ENCODE results near the gene CCDC60.
"Not testable (repeated sequence)": the region's sequence is repeated elsewhere in the genome, so short reads cannot be mapped to it uniquely, and the experiment has no call there.

CCDC60 gene

GRCh38 chr12:119338593-119339363, 4.2 kb downstream of the CCDC60 start:
- DNase-seq, result no peak

- DNase-seq, result no peak
Observed at GRCh38 chr12:119340578-119340977, 6.0 kb downstream of the CCDC60 start.

GRCh38 chr12:119341020-119341419, 6.5 kb downstream of the CCDC60 start:
- DNase-seq, result no peak

- no peak for DNase-seq
Observed at GRCh38 chr12:119341988-119342387, 7.5 kb downstream of the CCDC60 start.

GRCh38 chr12:119343130-119343529, 8.6 kb downstream of the CCDC60 start:
- DNase-seq, result no peak

- DNase-seq, result peak; percentile 22 to 88
Observed at GRCh38 chr12:119354172-119354571, 19.6 kb downstream of the CCDC60 start.

GRCh38 chr12:119360366-119360765, 25.8 kb downstream of the CCDC60 start:
- not testable (repeated sequence) for DNase-seq

GRCh38 chr12:119363037-119363436, 28.5 kb downstream of the CCDC60 start:
- peak; percentile 36 to 62 for DNase-seq

- no peak for DNase-seq
Observed at GRCh38 chr12:119363490-119363889, 29.0 kb downstream of the CCDC60 start.

- no peak for DNase-seq
Observed at GRCh38 chr12:119365451-119365850, 30.9 kb downstream of the CCDC60 start.

GRCh38 chr12:119366007-119366406, 31.5 kb downstream of the CCDC60 start:
- DNase-seq, result no peak

- DNase-seq, result no peak
Observed at GRCh38 chr12:119369161-119369560, 34.6 kb downstream of the CCDC60 start.

GRCh38 chr12:119369907-119370546, 35.5 kb downstream of the CCDC60 start:
- DNase-seq, result peak; percentile 96 to 100

- DNase-seq, result peak in 1 of 2 experiments; percentile 34
Observed at GRCh38 chr12:119372540-119372939, 38.0 kb downstream of the CCDC60 start.

GRCh38 chr12:119373001-119373400, 38.5 kb downstream of the CCDC60 start:
- no peak for DNase-seq

GRCh38 chr12:119373666-119374065, 39.1 kb downstream of the CCDC60 start:
- DNase-seq, result no peak

- no peak for DNase-seq
Observed at GRCh38 chr12:119374635-119375034, 40.1 kb downstream of the CCDC60 start.

GRCh38 chr12:119375075-119375882, 40.8 kb downstream of the CCDC60 start:
- no peak for DNase-seq

- no peak for DNase-seq
Observed at GRCh38 chr12:119375883-119376190, 41.3 kb downstream of the CCDC60 start.

- no peak for DNase-seq
Observed at GRCh38 chr12:119378903-119379302, 44.4 kb downstream of the CCDC60 start.

GRCh38 chr12:119381471-119382235, 47.1 kb downstream of the CCDC60 start:
- no peak for DNase-seq

GRCh38 chr12:119383206-119383605, 48.7 kb downstream of the CCDC60 start:
- DNase-seq, result no peak

- no peak for DNase-seq
Observed at GRCh38 chr12:119384340-119384739, 49.8 kb downstream of the CCDC60 start.

Measured in NCI-H187 (cell line).